ENCODE measurements around the gene MYB.

The MYB gene

GRCh38 chr6:135180542-135181332, at the start of gene MYB (continued):
- TF ChIP-seq ZFHX2 (tag by site-specific recombination; conservative IDR thresholded peaks at IDR 0.05) (peak; percentile 92), SP2 (tag by site-specific recombination; IDR thresholded peaks at IDR 0.05) (peak; percentile 44), ZNF341 (tag by site-specific recombination; IDR thresholded peaks at IDR 0.05; ENCODE audit: low read depth) (peak; percentile 48), KLF8 (tag by site-specific recombination; IDR thresholded peaks at IDR 0.05) (peak; percentile 72; the same call in 1 of the 2 replicates), EGR2 (tag by site-specific recombination; IDR thresholded peaks at IDR 0.05; ENCODE audit: low read depth) (peak; percentile 79; the same call in 1 of the 2 replicates), KLF16 (tag by site-specific recombination; IDR thresholded peaks at IDR 0.05) (0 out of 2 replicates have a peak, but pooled peaks have one; percentile 39), ZNF239 (tag by site-specific recombination; IDR thresholded peaks at IDR 0.05) (no peak), ZEB2 (tag by site-specific recombination; IDR thresholded peaks at IDR 0.05) (0 out of 2 replicates have a peak, but pooled peaks have one; percentile 18), ZNF792 (tag by site-specific recombination; IDR thresholded peaks at IDR 0.05) (no peak), ZNF664 (tag by site-specific recombination; IDR thresholded peaks at IDR 0.05) (peak; percentile 92), ZNF416 (tag by site-specific recombination; IDR thresholded peaks at IDR 0.05) (no peak), SP3 (tag by site-specific recombination; IDR thresholded peaks at IDR 0.05) (peak; percentile 28; the same call in 1 of the 2 replicates), ZNF747 (tag by site-specific recombination; IDR thresholded peaks at IDR 0.05) (no peak), OSR2 (tag by site-specific recombination; IDR thresholded peaks at IDR 0.05) (0 out of 2 replicates have a peak, but pooled peaks have one; percentile 8), KLF10 (tag by site-specific recombination; IDR thresholded peaks at IDR 0.05) (peak; percentile 77), ZNF654 (tag by site-specific recombination; IDR thresholded peaks at IDR 0.05; ENCODE audit: low read depth) (no peak), CTCF (tag by site-specific recombination; IDR thresholded peaks at IDR 0.05) (0 out of 2 replicates have a peak, but pooled peaks have one; percentile 13), ZSCAN16 (tag by site-specific recombination; IDR thresholded peaks at IDR 0.05) (no peak), ZNF561 (tag by site-specific recombination; IDR thresholded peaks at IDR 0.05; ENCODE audit: borderline replicate concordance) (peak; percentile 19; the same call in 1 of the 2 replicates), ZNF114 (tag by site-specific recombination; IDR thresholded peaks at IDR 0.05) (no peak), KLF9 (tag by site-specific recombination; IDR thresholded peaks at IDR 0.05; ENCODE audit: low read depth) (peak; percentile 77; the same call in 1 of the 2 replicates), WT1 (tag by site-specific recombination; IDR thresholded peaks at IDR 0.05) (peak; percentile 38)
- TF ChIP-seq, protein P1, sequence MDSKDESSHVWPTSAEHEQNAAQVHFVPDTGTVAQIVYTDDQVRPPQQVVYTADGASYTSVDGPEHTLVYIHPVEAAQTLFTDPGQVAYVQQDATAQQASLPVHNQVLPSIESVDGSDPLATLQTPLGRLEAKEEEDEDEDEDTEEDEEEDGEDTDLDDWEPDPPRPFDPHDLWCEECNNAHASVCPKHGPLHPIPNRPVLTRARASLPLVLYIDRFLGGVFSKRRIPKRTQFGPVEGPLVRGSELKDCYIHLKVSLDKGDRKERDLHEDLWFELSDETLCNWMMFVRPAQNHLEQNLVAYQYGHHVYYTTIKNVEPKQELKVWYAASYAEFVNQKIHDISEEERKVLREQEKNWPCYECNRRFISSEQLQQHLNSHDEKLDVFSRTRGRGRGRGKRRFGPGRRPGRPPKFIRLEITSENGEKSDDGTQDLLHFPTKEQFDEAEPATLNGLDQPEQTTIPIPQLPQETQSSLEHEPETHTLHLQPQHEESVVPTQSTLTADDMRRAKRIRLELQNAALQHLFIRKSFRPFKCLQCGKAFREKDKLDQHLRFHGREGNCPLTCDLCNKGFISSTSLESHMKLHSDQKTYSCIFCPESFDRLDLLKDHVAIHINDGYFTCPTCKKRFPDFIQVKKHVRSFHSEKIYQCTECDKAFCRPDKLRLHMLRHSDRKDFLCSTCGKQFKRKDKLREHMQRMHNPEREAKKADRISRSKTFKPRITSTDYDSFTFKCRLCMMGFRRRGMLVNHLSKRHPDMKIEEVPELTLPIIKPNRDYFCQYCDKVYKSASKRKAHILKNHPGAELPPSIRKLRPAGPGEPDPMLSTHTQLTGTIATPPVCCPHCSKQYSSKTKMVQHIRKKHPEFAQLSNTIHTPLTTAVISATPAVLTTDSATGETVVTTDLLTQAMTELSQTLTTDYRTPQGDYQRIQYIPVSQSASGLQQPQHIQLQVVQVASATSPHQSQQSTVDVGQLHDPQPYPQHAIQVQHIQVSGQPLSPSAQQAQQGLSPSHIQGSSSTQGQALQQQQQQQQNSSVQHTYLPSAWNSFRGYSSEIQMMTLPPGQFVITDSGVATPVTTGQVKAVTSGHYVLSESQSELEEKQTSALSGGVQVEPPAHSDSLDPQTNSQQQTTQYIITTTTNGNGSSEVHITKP (tag by site-specific recombination; IDR thresholded peaks at IDR 0.05), result peak; percentile 94
- TF ChIP-seq, protein P2, sequence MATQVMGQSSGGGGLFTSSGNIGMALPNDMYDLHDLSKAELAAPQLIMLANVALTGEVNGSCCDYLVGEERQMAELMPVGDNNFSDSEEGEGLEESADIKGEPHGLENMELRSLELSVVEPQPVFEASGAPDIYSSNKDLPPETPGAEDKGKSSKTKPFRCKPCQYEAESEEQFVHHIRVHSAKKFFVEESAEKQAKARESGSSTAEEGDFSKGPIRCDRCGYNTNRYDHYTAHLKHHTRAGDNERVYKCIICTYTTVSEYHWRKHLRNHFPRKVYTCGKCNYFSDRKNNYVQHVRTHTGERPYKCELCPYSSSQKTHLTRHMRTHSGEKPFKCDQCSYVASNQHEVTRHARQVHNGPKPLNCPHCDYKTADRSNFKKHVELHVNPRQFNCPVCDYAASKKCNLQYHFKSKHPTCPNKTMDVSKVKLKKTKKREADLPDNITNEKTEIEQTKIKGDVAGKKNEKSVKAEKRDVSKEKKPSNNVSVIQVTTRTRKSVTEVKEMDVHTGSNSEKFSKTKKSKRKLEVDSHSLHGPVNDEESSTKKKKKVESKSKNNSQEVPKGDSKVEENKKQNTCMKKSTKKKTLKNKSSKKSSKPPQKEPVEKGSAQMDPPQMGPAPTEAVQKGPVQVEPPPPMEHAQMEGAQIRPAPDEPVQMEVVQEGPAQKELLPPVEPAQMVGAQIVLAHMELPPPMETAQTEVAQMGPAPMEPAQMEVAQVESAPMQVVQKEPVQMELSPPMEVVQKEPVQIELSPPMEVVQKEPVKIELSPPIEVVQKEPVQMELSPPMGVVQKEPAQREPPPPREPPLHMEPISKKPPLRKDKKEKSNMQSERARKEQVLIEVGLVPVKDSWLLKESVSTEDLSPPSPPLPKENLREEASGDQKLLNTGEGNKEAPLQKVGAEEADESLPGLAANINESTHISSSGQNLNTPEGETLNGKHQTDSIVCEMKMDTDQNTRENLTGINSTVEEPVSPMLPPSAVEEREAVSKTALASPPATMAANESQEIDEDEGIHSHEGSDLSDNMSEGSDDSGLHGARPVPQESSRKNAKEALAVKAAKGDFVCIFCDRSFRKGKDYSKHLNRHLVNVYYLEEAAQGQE (tag by site-specific recombination; IDR thresholded peaks at IDR 0.05), result no peak
- TF ChIP-seq, protein P3, sequence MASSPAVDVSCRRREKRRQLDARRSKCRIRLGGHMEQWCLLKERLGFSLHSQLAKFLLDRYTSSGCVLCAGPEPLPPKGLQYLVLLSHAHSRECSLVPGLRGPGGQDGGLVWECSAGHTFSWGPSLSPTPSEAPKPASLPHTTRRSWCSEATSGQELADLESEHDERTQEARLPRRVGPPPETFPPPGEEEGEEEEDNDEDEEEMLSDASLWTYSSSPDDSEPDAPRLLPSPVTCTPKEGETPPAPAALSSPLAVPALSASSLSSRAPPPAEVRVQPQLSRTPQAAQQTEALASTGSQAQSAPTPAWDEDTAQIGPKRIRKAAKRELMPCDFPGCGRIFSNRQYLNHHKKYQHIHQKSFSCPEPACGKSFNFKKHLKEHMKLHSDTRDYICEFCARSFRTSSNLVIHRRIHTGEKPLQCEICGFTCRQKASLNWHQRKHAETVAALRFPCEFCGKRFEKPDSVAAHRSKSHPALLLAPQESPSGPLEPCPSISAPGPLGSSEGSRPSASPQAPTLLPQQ (tag by site-specific recombination; IDR thresholded peaks at IDR 0.05), result peak; percentile 63

All from HEK293 (cell line).